Stimulated activated CD4-positive, alpha-beta T cell treated with anti-CD3 and anti-CD28 coated beads, TNF-alpha, amount 100 ng/mL, for 1 hour (primary cell): ENCODE measurements around the gene CEP20.

Experiments used
- DNase-seq, 3 donors: peaks; one replicate each; pipeline ENCODE4 v3.0.0-alpha.2; 2020; ENCODE audit warnings: low read depth in 3 of 3, low spot score in 1 of 3

The CEP20 gene

DNA sequence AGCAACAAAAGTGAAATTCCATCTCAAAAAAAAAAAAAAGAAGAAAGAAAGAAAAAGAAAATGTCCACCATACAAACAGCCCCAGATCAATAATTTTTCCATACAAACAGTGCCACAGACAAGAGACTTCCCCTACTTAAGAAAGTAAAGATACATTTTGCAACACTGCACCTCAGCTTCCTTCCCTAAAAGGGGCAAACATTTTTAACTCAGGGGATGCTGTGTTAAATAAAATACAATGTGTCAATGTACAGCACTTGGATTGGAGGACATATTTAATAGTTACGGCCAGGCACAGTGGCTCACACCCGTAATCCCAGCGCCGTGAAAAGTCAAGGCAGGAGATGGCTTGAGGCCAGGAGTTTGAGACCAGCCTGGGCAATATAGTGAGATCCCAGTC is 53.9 kb downstream of the CEP20 start:
- no peak for DNase-seq

DNA sequence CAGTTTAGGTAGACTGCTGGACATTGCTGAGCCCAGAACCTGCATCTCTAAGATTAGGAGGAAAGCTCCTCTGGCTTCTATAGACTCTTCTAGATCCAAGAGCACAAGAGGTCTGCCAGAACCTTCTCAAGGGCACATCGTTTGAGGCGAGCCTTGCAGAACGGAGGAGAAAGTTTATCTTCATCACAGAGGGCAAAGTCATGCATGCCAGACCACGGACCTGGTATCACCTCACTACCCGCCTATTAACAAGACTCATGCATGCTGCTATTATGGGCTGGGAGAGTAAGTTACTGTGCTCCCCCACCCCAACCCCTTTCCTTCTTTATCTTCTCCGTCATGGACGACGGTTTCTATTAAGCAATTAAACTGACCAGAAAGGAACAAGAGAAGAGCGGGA is 54.9 kb downstream of the CEP20 start:
- no peak for DNase-seq

DNA sequence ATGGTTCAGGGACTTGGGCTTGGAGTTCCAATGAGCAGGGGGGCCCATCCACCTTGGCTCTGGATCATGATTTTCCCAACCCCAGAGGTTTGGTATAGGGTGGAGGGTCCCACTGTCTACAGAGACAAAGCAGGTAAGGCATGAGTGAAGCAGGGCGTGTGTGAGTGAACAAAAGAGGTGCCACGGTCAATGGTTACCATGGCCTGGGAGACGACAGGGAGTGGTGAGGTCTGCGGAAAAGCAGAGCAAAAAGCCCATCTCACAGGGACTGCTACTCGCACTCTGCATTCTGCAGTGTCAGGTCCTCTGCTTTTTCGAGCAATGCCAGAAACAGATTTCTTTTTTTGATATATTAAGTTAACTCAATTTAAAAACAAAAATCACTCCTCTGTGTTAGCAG is 56.2 kb downstream of the CEP20 start:
- no peak for DNase-seq

DNA sequence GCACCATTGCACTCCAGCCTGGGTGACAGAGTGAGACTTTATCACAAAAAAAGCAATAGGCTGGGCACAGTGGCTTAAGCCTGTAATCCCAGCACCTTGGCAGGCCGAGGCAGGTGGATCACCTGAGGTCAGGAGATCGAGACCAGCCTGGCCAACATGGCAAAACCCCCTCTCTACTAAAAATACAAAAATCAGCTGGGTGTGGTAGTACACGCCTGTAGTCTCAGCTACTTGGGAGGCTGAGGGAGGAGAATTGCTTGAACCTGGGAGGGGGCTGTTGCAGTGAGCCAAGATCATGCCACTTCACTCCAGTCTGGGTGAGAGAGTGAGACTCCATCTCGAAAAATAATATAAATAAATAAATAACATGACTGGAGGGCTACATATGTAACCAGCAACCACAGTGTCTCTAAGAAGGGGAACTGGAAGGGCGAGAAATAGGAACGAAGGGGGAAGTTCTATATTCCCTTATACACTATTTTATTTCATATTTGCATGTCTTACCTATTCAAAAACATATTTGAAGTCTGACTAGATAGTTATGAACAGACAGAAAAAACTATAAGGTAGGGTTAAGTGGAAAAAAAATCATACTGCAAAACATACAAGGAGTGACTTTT is 57.5 kb downstream of the CEP20 start:
- DNase-seq, result no peak

DNA sequence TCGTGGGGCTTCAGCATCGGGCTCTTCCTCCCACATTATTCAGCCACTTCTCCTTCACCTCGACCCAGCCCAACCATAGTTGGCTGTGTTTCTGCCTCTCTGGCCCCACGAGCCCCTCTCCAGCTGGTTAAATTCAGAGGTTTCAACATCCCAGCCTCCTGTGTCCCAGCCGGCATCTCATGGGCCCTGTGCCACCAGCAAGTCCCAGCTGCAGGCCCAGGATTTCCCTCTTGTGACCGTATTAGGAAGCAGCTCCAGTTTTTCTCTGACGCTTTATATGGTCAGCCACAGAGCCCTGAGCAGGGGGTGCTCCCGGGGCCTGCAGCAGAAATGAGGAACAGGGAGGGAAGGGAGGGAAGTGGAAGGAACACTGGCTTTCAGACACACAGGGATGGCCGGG is 58.9 kb downstream of the CEP20 start:
- DNase-seq, result no peak

DNA sequence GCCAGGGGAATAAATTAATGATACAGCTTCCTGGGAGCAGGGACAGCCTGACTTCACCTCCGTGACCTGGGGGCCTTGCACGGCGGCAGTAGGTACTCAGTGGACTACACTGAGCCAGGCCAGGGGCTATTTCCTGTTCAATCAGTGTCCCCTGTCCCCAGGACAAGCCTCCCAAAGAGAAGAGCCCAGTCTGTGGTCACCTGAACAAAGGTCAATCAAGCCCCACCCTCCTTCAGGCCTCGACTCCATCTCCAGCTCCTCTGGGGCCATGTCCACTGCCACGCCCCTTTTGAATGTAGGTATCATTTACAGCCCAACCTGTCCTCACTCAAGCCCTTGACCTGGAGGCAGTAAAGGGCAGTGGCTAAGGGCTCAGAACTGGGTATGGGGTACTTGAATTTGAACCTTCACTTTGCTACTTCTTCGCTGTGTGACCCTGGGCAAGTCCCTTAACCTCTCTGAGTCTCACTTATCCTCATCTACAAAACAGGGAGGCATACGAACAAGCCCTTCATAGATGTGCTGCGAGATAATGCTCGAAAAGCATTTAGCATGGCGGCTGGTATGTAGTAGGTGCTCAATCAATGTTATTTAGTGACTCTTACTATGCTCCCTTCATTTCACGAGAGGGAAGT is 60.6 kb downstream of the CEP20 start:
- no peak for DNase-seq

DNA sequence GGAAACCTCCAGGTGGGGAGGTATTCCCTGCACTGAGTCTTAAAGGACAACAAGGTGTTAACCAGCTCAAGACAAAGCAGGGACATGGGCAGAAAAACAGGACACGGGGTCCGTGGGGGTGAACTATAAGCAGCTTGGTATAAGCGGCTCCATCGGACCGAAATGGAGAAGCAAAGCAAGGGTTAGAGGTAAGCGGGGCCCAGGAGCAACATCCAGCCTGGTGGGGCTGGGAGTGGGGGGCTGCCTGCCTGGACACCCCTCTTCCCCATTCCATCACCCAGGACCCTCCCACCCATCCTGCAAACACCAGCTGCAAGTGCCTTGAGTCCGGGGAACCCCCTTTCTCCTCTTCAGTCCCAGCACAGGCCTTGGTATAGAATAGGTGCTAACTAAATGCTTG is 61.1 kb downstream of the CEP20 start:
- DNase-seq, result no peak

DNA sequence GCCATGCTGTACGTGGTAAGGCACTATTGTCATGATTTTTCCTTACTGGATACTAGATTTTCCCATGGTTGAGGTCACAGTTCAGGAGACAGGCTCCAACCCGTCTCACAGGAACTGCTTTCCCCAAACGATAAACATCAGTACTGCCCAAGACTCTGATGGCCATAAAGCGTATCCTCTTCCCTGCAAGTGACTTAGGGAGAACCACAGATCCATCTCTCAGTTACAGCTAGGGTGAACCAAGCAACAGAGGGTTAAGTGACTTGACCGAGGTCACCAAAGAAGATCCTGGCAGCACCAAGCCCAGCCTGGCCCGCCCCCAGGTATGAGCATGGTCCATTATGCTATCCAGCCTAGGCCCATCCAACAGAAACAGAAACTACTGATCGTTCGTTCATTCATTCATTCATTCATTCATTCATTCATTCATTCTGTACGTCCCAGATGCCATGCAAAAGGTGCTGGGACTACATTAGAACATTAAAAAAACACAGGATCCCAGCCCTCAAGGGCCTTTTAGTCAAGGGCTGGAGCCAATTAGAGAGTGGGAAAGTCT is 62.6 kb downstream of the CEP20 start:
- no peak for DNase-seq

DNA sequence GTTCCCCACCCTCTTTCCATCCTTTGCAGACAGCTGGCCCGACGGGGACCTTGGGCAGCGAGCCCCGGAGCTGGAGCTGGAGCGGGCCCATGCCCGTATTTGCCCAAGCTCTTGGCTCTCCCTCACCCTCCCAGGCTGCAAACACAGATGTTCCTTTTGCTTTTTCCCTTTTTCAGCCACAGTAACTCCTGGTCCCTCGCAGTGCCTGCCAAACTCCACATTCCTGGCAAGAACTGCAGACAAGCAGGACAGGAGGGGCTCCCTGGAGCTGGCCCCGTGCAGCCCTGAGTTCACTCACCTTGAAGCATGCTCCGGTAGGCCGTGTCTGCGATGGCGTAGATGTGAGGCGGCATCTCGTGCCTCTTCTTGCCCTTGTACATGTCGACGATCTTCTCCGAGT is 65.4 kb downstream of the CEP20 start:
- no peak for DNase-seq

DNA sequence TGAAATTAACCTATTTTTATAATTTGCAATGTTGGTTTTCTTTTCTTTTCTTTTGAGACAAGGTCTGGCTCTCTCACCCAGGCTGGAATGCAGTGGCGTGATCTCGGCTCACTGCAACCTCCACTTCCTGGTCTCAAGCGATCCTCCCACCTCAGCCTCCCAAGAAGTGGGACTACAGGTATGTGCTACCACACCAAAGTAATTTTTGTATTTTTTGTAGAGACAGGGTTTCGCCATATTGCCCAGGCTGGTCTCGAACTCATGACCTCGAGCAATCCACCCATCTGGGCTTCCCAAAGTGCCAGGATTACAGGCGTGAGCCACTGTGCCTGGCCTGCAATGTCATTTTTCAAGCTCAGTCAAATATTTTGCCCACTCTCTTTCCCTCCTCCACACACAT is 67.6 kb downstream of the CEP20 start:
- no peak for DNase-seq

DNA sequence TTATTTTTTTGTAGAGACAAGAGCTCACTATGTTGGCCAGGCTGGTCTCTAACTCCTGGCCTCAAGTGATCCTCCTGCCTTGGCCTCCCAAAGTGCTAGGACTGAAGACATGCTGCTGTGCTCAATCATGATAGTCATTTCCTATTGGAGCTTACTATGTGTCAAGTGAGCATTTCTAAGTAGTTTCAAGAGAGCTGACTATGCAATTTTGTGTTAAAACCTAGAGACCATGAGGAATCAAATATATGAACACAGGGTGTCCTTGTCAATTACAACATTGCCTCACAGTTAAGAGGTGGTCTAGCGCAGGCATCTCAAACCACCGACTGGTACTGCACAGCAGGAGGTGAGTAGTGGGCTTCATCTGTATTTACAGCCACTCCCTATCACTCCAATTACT is 69.4 kb downstream of the CEP20 start:
- no peak for DNase-seq

DNA sequence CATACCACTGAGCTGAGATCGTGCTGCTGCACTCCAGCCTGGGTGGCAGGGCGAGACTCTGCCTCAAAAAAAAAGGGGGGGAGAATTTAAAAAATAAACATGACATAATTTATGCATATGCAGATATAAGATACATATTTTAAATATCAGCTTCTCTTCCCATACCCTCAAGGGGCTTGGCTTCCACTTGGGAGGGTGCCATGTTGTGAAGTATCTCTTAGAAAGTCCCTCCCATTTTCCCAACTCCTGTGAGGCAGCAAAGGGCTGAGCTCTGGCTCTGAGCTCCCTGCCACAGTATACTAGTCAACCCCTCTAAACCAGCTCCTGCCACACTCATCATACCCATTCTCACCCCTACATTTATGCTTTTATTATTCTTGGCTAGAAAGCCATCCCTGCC is 71.0 kb downstream of the CEP20 start:
- no peak for DNase-seq

DNA sequence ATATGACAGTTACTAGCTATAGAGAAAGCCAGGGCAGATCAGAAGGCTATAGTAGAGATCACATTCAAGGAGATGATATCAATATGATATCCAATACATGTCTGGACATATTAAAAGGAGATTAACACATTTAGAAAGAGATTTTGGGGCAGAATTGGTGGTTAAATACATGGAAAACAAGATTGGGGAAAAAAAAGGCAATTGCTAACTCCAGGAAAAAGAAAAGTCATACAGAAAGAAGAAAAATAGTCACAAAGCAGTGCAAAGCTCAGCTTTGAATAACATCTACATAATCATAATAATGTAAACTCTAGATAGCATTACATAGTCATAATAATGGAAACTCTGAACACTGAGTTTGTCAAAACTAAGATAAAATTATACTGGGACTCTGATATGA is 72.2 kb downstream of the CEP20 start:
- DNase-seq, result no peak
